GM21576 (cell line): ENCODE data around the gene ARFIP1.

Experiments used
- ATAC-seq: cut with Tn5 transposase; IDR thresholded peaks from one replicate; pipeline ENCODE4 v1.9.1; 2021; ENCODE audit warnings: mild to moderate bottlenecking, moderate library complexity; ENCODE audit not compliant: unreplicated experiment

ARFIP1 gene

DNA sequence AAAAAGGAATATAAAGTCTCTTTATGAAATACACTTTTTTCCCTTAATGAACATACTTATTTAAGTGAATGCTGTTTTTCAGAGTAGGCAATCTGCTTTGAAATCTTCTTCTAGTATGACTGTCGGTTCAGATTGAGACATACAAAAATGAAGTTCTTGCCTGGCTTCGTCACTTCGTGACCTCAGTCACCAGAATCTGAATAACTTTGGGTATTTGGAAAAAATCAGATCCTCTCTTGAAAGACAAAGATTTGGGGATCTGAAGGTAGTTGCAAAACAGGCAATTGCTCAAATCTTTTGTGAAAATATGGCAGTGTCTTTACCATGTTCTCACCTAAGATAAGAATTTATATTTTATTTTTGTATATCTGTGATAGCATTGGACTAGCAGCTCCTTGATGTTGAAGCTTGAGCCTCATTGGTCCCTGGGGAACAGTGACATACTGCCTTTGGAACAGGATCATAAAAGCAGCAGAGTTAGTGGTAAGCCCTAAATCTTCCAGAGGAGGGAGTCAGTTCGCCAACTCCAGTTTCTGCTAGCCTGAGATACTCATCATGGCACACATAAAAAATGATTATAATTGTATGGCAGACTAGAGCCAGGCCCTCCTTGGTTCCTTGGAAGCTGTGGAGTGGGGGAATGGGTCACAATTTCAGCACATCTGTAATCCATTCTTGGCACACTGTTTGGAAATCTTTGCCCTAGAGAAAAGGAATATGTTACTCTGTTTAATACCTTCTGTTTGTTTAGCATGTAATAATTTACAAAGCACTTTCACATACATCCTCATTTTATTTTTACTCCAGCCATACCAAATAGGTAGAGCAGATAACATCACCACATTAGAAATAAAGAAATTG lies 5.0 kb downstream of the ARFIP1 start:
- no peak for ATAC-seq

DNA sequence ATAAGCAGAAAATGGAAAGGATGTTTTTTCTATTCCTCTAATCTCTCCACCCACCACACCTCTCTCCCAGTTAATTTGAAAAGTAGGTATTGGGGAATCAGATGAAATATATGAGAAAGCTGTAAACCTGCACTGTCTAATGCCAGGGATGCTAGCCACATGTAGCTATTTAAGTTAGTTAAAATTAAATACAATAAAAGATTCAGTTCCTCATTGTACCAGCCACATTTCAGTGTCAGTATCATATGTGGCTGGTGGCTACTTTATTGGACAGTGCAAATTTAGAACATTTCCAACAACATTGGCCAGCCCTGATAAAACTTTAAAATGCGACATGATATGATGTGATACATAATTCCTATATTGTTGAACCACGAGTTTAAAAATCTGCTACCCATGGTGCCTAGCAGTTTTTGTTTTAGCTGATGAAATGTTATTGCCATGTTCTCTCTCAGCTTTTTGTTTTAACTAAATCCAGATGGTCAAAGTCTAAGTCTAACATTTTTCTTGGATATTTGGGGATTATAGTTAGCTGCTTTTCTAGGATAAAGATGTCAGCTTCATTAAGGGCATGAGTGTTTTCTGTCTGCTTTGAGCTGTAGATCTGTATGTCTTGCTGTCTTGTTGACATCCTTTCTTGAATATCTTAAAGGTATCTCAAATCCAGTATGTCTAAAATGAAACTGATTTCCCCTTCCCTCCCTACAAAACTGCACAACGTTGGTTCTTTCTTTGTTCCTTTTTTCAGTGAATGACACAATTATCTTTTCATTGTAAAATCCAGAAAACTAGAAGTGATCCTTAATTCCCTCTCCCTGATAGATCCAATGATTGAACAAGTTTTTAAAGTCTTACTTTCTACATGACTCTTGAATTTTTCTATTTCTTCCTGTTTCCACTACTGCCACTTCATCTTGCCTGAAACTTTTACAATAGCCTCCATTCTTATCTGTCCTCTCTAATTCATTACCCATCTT lies 6.2 kb downstream of the ARFIP1 start:
- ATAC-seq = no peak

DNA sequence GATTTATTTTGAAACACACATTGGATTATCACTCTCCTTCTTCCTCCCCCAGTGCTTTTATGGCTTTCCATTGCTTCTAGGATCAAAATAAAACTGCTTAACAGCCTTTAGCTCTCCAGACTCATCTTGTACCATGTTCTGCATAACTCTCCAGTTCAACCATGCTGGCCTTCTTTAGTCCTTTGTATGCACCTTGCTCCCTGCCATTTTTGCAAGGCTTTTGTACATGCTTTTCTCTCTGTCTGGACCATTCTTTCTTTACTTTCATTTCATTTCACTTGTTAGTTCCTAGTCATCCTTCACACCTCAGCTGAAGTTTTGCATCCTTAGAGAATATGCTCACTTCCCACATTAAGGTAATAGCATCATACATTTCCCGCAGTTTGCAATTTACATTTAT lies 6.9 kb downstream of the ARFIP1 start:
- ATAC-seq = no peak

DNA sequence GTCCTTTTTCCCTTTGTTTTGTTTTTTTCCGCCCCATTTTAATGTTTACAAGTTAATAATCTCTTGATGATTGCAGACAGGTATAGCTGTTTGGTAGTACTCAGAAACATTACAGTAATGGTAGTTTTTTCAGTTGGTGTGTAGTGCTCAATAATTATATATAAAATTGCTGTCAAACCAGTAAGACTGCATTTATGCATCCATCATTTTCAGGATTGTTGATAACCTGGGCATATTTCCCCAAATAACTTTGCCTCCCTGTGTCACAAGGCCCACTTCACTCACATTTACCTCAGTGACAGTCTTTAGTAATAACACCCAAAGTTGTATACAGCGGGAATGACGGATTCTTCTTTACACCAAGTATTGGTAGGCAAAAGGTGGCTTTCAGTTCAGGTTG lies 16.1 kb downstream of the ARFIP1 start:
- no peak for ATAC-seq

DNA sequence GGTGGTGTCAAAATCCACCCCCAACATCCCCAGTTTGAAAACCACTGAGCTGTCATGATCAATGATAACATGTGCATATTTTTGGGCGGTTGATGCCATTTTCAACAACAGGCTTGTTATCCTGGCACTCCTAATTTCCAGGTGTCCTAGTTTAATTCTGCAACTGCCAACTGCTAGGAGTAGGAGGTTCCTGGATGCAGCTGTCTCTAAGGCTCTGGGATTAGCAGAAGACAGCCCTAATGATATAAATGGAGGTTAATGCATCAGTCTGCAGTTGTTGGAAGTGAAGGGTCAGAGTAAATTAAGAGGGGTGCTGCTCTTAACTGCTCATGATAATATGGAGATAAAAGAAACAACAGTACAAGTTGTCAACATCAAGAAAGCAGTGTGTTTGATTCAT lies 23.8 kb downstream of the ARFIP1 start:
- no peak for ATAC-seq

DNA sequence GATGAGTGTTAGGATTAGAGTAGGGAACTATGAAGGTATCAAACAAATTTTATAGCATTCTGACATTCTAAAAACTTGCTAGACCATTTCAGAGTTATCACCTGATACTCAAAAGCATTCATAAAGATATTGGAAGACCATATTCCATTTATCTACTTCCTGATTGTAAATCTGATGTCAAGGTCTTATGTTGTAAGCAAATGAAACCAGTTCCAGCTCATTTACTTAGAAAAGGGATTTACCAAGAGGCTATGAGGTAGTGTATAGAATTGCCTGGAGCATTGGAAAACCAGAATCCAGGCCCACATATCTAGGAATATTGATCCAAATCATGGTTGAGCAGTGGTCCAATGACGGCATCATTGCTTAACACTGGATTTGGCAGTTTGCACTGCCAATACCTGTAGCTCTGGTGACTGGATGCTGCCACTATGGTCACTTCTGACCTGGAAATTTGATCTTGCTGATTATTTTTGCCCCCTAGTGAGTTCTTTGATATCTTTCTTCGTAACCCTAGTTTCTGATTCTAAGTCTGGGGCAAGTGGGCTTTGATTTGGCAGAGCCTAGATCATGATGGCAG lies 25.4 kb downstream of the ARFIP1 start:
- ATAC-seq = no peak

DNA sequence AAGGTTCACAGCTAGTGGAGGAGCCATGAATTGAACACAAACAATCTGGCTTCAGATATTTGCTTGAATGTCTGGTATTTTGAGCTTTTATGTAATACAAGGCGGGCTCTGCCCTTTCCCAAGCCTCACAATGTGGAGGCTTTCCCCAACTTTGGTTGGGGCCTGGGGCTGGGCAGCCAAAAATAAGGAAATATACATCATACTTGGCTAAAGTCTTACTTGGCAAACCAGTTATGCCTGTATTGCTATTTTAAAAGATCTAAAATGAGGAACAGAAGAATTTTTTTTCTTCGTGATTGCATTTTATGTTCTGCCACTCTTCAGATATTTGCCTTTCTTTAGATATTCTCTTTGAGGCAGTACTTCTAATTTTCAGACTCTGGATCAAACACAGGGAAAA lies 26.1 kb downstream of the ARFIP1 start:
- ATAC-seq = no peak

DNA sequence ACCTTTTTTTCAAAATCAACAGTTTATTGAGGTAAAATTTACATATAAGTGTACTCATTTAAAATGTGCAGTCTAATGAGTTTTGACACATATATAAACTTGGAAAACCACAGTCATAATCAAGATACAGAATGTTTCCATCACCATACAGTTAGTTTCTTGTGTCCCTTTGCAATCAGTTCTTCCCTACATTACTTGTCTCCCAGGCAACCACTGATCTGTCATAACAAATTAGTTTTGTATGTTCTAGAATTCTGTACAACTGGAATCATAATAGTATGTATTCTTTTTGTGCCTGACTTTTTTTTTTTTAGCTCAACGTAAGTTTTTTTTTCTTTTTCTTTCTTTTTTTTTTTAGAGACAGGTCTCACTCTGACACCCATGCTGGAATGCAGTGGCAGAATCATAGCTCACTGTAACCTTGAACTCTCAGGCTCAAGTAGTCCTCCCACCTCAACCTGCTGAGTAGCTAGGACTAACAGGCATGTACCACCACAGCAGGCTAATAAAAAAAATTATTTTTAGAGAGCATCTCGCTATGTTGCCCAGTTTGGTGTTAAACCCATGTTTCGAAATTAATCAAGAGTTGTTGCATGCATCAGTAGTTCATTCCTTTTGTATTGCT lies 26.9 kb downstream of the ARFIP1 start:
- no peak for ATAC-seq

DNA sequence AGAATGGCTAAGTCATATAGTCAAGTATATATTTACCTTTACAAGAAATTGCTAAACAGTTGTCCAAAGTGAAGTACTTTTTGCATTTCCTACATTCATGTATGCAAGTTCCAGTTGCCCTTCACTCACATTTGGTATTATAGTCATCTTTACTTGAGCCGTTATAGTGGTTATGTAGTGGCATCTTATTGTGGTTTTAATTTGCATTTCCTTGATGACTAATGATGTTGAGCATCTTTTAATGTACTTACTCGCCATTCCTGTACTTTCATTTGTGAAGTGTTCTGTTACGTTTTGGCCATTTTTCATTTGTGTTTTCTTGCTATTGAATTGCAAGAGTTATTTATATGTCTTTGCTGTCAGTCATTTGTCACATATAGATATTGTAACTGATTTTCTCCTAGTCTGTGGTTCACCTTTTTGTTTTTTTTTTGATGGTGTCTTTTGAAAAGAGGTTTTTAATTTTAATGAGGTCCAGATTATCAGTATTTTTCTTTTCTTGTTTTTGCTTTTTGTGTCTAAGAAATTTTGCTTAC lies 27.6 kb downstream of the ARFIP1 start:
- no peak for ATAC-seq

DNA sequence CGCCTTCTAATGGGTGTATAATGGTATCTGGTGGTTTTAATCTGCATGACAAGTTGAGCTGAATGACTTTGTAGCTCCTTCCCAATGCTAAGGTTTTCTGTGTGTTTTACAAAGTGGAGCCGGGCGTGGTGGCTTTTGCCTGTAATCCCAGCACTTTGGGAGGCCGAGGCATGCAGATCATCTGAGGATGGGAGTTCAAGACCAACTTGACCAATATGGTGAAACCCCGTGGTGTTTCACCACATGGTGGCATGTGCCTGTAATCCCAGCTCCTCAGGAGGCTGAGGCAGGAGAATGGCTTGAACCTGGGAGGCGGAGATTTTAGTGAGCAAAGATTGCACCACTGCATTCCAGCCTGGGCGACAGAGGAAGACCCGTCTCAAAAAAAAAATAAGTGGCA lies 28.9 kb downstream of the ARFIP1 start:
- no peak for ATAC-seq

DNA sequence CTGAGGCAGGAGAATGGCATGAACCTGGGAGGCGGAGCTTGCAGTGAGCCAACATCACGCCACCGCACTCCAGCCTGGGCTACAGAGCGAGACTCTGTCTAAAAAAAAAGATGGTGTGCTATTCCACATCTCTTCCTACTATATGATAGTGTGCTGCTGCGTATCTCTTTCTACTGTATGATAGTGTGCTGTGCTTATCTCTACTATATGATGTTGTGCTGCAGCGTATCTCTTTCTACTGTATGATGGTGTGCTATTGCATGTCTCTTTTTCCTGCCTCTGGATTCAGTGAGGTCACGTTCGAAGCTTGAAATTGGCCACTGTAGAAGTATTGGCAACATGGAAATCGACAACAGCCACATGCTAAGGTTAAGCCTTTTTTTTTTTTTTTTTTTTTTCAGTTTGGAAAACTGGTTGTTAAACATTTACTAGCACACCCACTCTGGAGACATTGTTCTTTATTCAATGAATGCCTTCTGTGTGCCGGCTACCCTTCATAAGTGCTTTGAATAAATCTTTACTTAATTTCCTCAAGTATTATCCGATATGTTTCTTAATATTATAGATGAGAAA lies 31.0 kb downstream of the ARFIP1 start:
- no peak for ATAC-seq

DNA sequence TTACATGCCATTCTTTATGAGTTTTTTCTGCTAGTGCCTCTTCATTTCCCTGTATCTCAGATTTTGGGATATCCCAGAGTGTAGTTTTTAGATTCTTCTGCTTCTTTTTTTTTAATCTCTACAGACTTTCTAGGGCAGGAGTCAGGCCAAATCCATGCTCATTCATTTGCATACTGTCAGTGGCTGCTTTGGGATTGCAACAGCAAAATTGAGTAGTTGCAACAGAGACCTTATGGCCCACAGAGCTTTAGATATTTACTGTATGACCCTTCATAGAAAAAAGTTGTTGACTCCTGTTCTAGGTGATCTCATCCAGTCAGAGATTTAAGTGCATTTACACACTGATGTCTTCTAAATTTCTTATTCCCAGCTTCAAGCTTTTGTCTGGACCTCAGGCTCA lies 35.3 kb downstream of the ARFIP1 start:
- ATAC-seq = no peak

DNA sequence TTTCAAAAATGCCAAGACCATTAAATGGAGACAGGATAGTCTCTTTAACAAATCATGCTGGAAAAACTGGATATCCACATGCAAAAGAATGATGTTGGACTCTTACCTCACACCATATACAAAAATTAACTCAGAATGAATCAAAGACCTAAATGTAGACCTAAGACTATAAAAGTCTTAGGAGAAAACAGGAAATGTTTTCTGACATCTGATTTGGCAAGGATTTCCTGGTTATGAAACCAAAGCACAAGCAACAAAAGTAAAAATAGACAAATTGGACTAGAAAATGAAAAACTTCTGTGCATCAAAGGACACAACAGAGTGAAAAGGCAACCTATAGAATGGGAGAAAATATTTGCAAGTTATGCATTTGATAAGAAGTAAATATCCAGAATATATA lies 37.6 kb downstream of the ARFIP1 start:
- no peak for ATAC-seq

DNA sequence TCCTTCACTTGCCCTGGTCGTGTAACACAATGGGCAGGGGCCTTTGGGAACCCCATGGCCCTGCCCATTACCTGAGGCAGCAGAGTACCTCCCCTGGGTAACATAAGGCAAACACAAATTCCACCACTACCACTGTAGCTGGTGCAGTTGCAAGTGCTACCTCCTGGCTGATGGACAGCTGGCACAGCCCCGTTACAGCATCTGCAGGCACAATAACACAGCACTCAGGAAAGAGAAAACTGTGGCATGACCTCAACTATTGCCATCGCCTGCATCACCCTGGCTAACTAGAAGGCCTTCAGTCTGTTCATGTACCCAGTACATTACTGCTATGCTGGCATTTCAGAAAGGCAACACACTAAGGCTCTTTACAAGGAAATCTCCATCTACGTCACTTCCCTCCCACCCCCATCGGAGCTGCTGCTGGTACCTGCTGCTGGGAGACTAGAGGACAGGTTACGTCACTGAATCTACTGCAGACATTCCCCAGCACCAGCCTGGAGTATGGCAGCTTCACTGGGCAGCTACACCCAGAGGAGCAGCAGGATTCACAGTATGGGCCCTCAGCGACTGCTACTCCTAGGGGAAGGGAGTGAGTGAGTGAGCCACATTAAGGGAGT lies 39.4 kb downstream of the ARFIP1 start:
- no peak for ATAC-seq

DNA sequence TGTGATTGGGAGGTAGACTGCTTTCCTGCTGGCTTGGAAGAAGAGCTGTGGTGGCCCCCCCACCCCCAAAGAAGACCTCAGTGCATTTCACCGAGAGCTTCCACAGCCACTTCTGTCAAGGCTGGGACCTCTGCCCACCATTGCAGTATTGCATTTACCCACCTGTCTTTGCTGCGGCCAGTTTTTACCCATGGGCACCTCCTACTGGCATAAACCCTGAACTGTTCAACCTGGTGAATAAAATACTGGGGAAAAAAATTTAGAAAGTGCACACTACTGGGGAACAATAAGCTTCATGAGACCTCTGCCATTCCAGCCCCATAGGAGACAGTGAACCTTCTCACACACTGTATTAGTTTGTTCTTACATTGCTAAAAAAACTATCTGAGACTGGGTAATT lies 40.3 kb downstream of the ARFIP1 start:
- ATAC-seq = no peak

DNA sequence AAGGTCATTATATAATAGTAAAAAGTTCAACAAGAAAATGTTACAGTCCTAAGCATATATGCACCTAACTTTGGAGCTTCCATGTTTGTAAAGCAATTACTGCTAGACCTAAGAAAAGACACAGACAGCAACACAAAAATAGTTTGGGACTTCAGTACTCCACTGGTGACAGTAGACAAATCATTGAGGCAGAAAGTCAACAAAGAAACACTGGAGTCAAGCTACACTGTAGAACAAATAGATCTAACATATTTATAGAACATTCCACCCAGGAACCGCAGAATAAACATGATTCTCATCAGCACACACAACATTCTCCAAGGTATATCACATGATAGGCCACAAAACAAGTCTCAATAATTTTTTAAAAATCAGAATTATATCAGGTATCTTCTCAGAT lies 42.6 kb downstream of the ARFIP1 start:
- ATAC-seq = no peak

DNA sequence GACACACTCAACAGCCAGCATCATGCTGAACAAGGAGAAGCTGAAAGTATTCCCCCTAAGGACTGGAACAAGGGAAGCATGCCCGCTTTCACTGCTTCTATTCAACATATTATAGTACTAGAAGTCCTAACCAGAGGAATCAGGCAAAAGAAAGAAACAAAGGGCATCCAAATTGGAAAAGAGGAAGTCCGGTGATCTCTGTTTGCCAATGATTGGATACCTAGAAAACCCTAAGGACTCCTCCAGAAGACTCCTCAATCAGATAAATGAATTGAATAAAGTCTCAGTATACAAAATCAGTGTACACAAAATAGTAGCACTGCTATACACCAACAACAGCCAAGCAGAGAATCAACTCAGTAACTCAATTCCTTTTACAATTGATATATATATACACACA lies 44.8 kb downstream of the ARFIP1 start:
- no peak for ATAC-seq

DNA sequence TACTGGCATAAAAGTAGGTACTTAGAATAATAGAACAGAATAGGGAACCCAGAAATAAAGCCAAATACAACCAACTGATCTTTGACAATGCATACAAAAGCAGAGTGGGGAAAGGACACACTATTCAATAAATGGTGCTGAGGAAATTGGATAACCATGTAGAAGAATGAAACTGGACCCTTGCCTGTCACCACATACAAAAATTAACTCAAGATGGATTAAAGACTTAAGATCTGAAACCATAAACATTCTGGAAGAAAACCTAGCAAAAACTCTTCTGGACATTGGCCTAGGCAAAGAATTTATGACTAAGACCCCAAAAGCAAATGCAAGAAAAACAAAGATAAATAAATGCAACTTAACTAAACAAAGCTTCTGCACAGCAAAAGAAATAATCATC lies 45.6 kb downstream of the ARFIP1 start:
- no peak for ATAC-seq

DNA sequence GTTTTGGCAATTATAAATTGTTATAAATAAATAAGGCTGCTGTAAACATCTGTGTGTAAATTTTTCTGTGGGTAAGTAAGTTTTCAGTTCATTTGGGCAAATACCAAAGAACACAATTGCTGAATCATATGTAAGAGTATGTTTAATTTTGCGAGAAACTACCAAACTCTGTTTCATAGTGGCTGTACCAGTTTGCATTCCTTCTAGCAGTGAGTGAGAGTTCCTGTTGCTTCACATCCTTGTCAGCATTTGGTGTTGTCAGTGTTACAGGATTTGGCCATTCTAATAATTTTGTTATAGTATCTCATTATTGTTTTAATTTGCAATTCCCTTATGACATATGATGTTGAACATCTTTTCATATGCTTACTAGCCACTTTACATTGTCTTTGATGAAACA lies 48.4 kb downstream of the ARFIP1 start:
- no peak for ATAC-seq

DNA sequence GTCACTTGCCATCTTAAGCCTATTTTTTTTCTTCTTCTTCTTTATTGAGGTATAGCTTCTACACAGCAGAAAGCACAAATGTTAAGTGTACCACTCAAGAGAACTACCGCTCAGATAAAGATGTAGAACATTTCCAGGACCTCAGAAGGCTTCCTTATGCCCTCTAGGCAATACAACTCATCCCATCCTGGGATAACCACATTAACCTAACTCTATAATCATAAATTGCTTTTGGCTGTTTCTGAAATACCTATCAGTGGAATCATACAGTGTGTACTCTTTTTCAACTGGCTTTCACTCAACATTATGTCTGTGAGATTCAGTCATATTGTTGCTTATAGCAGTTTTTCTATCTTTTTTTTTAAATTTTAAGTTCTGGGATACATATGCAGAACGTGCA lies 51.7 kb downstream of the ARFIP1 start:
- no peak for ATAC-seq
